Measurements from ENCODE around the gene SYK.

The SYK gene

DNA sequence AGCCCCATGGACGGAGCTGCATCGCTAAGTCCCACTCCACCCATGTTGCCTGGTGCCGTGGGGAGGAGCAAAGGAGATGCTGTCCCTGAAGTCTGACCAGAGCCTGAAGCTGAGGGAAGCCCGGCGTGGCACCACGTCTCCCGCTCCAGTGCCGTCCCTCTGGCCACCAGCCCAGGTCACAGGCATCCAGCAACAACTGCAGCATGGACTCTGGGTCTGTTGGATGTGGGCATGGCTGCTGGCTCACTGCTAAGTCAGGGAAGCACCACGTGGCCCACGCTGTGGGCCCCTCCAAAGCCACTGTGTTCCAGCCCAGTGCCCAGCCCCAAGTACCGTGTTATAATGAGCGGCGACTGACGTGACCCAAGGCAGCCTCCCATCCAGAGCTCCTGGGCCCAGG lies 112.6 kb downstream of the SYK start:
- Histone ChIP-seq H3K9me3 (ENCODE audit: control insufficient read depth, insufficient read depth, low read length) (no peaks in the 10 kb centered on the region), H3K9ac (ENCODE audit: low read depth, low read length) (no peak overlapping the region), H3K36me3 (ENCODE audit: insufficient read depth, low read length) (no peaks in the 10 kb centered on the region), H3K4me1 (ENCODE audit: insufficient read depth, low read length) (no peaks in the 10 kb centered on the region)

DNA sequence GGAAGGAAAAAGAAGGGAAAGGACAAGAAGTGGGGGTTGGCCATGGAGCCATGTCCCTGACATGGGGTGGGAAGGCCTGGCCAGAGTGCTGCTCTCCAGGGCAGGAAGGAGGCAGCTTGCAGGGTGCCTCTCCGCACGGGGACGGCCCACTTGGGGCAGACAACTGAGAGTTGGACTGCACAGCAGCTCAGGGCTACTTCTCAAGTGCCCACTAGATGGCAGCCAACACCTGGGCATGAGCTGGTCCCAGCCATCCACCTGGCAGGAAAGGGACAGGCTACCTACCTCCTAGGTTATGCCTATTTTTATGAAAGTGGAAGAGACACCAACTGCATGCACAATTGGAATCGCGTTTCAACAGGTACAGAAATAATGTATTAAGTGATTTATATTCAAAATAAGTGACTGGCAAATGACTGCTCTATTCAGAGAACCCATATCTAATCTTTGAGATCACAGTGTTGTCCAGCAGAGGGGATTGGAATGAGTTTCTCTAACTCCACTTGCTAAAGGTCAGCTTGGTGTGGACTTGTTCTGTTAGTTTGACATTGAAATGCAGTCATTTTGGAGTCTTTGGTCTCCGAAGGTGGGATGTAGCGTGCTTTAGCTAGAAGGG lies 113.4 kb downstream of the SYK start:
- Histone ChIP-seq H3K9ac (ENCODE audit: low read depth, low read length) (no peak overlapping the region), H3K4me1 (ENCODE audit: insufficient read depth, low read length) (no peaks in the 10 kb centered on the region), H3K36me3 (ENCODE audit: insufficient read depth, low read length) (no peaks in the 10 kb centered on the region), H3K9me3 (ENCODE audit: control insufficient read depth, insufficient read depth, low read length) (no peaks in the 10 kb centered on the region)

DNA sequence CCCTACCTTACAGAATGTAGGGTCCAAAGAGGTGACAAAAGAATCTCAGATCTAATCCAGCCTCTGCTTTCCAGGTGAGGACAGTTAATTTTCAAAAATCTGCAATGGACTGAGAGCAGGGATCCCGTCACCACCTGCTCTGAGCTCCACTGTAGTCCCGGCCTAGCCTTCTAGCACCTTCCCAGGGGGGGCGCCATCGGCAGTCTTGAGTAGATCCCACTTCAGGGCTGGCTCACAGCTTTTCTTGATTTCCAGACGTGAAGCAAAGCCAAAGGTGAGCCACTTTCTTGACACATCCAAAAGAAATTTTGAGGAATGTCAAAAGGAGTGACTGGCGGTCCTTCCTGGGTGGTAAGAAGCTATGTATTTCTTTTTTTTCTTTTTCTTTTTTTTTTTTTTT lies 114.1 kb downstream of the SYK start:
- H3K9ac ChIP-seq (ENCODE audit: low read depth, low read length), result no peak overlapping the region
- no peaks in the 10 kb centered on the region for H3K4me1 ChIP-seq (ENCODE audit: insufficient read depth, low read length)
- no peaks in the 10 kb centered on the region for H3K9me3 ChIP-seq (ENCODE audit: control insufficient read depth, insufficient read depth, low read length)
- no peaks in the 10 kb centered on the region for H3K36me3 ChIP-seq (ENCODE audit: insufficient read depth, low read length)

DNA sequence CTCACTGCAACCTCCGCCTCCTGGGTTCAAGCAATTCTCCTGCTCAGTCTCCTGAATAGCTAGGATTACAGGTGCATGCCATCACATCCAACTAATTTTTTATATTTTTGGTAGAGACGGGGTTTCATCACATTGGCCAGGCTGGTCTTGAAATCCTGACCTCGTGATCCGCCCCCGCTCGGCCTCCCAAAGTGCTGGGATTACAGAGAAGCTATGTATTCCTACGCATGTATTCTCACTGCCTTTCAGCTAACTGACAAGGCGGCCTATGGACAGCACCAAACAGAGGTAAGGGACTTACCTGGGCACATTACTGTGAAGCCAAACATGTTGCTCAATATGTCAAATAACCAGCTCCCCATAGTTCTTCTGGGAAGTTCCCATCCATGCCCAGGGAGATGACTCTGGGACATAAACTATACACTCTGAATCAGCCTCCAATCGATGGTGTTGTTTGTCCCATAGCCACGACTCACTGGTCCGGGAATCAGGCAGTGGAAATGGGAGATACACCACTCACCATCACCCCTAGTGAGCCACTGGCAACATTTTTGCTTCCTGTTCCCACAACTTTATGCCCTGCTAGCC lies 114.6 kb downstream of the SYK start:
- Histone ChIP-seq H3K36me3 (ENCODE audit: insufficient read depth, low read length) (no peaks in the 10 kb centered on the region), H3K9ac (ENCODE audit: low read depth, low read length) (no peak overlapping the region), H3K4me1 (ENCODE audit: insufficient read depth, low read length) (no peaks in the 10 kb centered on the region), H3K9me3 (ENCODE audit: control insufficient read depth, insufficient read depth, low read length) (no peaks in the 10 kb centered on the region)

DNA sequence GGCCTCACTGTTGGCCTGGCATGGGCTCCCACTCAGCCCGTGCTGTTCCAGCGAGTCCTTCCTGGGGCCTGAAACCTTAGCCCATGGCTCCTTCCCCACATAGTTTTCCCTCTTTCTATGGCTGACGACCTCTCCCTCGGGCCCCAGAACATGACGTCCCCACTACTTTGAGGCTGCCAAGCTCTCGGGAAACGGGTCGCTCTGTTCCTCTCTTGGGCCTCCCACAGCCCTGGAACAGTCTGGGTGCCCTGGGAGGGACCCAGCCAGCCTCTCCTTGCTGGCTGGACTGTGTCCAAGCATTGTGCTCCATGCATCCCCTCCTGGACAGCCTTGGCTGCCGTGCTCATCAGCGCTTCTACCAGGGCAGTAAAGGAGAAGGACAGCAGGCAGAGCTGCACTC lies 118.3 kb downstream of the SYK start:
- no peak overlapping the region for H3K9ac ChIP-seq (ENCODE audit: low read depth, low read length)
- H3K9me3 ChIP-seq (ENCODE audit: control insufficient read depth, insufficient read depth, low read length), result no peaks in the 10 kb centered on the region
- no peaks in the 10 kb centered on the region for H3K36me3 ChIP-seq (ENCODE audit: insufficient read depth, low read length)
- H3K4me1 ChIP-seq (ENCODE audit: insufficient read depth, low read length), result no peaks in the 10 kb centered on the region

DNA sequence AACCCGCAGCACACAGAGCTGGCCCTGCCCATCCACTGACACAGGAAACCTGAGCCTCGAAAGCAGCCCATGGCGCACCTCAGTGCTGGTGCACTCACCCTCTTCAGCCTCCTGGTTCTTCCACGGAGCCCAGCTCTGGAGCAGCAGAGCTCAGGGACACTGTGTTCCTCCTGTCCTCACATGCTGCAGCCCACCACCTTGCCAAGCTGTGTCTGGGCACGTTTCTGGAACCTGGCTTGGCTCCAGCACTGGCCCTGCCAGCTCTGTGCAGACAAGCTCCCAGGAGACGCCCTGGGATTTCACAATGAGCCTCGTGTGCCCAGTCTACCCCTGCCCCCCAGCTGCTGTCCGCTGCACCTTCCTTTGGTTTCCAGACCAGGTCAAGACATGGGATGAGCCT lies 119.5 kb downstream of the SYK start:
- Histone ChIP-seq H3K9ac (ENCODE audit: low read depth, low read length) (no peak overlapping the region), H3K9me3 (ENCODE audit: control insufficient read depth, insufficient read depth, low read length) (no peaks in the 10 kb centered on the region), H3K4me1 (ENCODE audit: insufficient read depth, low read length) (no peaks in the 10 kb centered on the region), H3K36me3 (ENCODE audit: insufficient read depth, low read length) (no peaks in the 10 kb centered on the region)

DNA sequence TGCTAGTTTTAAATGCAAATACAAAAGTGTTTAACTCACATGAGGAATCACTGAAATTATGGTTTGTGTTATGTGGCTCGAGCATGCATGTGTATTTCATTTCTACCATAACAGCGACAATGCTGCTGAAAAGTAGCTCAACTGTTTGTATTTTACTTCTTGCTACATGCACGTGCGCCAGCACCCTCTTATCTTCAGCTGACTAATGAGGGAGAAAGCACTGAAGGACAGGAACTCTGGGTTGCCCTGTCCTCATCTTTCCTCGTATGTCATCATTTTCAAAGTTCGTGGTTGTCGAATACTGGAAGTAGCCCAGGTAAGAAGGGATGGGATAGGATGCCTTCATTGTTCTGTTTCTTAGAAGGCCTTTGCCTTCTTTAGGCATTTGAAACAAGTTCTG lies 120.3 kb downstream of the SYK start:
- Histone ChIP-seq H3K4me1 (ENCODE audit: insufficient read depth, low read length) (no peaks in the 10 kb centered on the region), H3K9me3 (ENCODE audit: control insufficient read depth, insufficient read depth, low read length) (no peaks in the 10 kb centered on the region), H3K36me3 (ENCODE audit: insufficient read depth, low read length) (no peaks in the 10 kb centered on the region), H3K9ac (ENCODE audit: low read depth, low read length) (no peak overlapping the region)

DNA sequence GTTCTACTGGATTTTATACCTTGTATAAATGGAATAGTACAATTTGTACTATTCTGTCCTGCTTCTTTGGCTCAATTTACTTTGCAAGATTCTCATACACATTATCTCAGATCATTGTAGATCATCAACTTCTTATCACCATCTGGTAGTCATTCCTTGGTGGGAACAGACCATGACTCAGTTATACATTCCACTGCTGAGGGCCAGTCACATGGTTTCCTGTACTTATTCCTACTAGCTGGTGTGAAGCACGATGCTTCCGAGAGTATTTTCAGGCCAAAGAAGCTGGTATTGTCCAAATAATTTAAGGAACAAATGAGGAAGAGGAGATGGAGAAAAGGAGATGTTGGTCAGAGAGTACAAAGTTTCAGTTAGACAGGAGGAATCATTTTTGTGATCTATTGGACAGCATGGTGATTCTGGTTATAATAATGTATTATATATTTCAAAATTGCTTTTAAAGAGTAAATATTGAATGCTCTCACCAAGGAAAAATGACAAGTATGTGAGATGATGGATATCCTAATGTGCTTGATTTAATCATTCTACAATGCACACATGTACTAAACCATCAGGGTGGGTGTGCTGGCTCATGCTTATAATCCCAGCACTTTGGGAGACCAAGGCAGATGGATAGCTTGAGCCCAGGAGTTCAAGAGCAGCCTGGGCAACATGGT lies 124.1 kb downstream of the SYK start:
- H3K4me1 ChIP-seq (ENCODE audit: insufficient read depth, low read length), result no peaks in the 10 kb centered on the region

DNA sequence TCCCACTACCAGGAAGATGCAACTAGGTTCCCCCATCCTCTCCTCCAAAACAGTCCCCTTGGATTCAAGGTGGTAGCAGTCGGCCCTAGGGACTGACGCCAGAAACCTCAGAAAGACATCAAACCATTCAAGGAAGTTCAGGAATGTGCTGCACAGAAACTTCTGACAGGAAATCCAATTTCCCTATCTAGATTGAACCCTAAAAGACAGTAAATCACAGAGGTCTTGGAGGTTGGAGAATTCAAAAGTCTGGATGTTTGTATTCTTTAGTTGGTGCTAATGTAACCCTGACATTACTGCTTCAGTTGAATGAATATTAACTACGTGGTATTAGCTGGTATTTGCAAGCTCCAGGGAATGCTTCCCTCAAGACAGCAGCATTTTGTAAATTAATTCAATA lies 125.3 kb downstream of the SYK start:
- no peaks in the 10 kb centered on the region for H3K9me3 ChIP-seq (ENCODE audit: control insufficient read depth, insufficient read depth, low read length)
- H3K36me3 ChIP-seq (ENCODE audit: insufficient read depth, low read length), result no peaks in the 10 kb centered on the region
- no peak overlapping the region for H3K9ac ChIP-seq (ENCODE audit: low read depth, low read length)
- H3K4me1 ChIP-seq (ENCODE audit: insufficient read depth, low read length), result no peaks in the 10 kb centered on the region

More for the DNA sequence above, 124.1 kb downstream of the SYK start:
- Histone ChIP-seq H3K9me3 (ENCODE audit: control insufficient read depth, insufficient read depth, low read length) (no peaks in the 10 kb centered on the region), H3K9ac (ENCODE audit: low read depth, low read length) (no peak overlapping the region), H3K36me3 (ENCODE audit: insufficient read depth, low read length) (no peaks in the 10 kb centered on the region)

DNA sequence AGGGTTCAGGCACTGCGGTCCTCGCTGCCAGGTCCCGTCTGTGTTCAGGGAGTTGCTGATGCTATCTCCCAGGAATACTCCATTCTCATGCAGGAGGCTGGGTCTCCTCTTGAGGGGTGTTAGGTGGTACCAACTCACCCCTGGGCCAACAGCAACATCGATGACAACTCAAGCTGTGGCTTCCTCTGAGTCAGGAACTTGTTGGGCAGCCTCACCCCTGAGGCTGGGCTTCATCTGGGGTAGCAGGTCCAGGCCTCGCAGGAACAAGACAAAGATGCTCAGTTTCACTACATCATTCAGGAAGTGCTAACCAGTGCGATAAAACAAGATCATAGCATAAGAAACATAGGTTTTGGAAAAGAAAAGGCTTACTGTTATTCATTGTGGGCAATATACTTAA lies 125.9 kb downstream of the SYK start:
- no peaks in the 10 kb centered on the region for H3K36me3 ChIP-seq (ENCODE audit: insufficient read depth, low read length)
- no peaks in the 10 kb centered on the region for H3K4me1 ChIP-seq (ENCODE audit: insufficient read depth, low read length)
- no peak overlapping the region for H3K9ac ChIP-seq (ENCODE audit: low read depth, low read length)
- no peaks in the 10 kb centered on the region for H3K9me3 ChIP-seq (ENCODE audit: control insufficient read depth, insufficient read depth, low read length)

DNA sequence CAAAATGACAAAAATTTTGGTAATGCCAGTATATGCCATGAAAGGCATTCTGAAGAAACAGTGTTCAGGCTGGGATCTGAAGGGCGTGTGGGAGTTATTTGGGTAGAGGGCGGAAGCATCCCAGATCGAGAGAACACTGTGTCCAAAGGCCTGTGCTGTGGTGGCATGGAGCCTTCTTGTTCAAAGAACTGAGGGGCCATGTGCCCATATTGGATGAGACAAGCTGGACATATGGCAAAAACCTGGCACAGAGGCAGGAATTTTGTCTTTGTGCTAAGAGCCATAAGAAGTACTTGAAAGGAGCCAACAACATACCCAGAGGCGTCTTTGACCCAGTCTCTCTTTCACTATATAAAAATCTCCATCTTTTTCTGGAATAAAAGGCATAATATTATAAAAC lies 128.0 kb downstream of the SYK start:
- no peaks in the 10 kb centered on the region for H3K4me1 ChIP-seq (ENCODE audit: insufficient read depth, low read length)

DNA sequence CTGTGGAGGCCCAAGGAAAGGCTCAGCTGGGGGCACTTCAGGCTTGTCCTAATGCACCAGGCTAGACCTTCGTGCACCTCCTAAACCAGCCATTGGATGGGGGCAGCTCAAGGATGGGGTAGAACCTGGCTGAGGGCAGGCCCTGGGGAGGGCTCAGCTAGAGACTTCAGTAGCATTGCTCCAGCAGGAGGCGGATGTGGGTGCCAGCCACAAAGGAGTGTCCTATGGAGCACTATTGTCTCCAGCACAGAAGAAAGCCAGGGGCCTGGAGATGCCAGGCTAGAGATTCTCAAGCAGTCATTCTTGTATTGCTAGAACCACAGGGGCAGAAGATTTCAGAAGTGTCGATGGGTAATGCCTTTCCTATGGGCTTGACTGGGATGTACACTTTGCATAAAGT lies 131.8 kb downstream of the SYK start:
- H3K36me3 ChIP-seq (ENCODE audit: insufficient read depth, low read length), result no peaks in the 10 kb centered on the region
- H3K4me1 ChIP-seq (ENCODE audit: insufficient read depth, low read length), result no peaks in the 10 kb centered on the region
- no peak overlapping the region for H3K9ac ChIP-seq (ENCODE audit: low read depth, low read length)
- no peaks in the 10 kb centered on the region for H3K9me3 ChIP-seq (ENCODE audit: control insufficient read depth, insufficient read depth, low read length)

More for the DNA sequence above, 128.0 kb downstream of the SYK start:
- no peaks in the 10 kb centered on the region for H3K9me3 ChIP-seq (ENCODE audit: control insufficient read depth, insufficient read depth, low read length)
- H3K36me3 ChIP-seq (ENCODE audit: insufficient read depth, low read length), result no peaks in the 10 kb centered on the region
- H3K9ac ChIP-seq (ENCODE audit: low read depth, low read length), result no peak overlapping the region

DNA sequence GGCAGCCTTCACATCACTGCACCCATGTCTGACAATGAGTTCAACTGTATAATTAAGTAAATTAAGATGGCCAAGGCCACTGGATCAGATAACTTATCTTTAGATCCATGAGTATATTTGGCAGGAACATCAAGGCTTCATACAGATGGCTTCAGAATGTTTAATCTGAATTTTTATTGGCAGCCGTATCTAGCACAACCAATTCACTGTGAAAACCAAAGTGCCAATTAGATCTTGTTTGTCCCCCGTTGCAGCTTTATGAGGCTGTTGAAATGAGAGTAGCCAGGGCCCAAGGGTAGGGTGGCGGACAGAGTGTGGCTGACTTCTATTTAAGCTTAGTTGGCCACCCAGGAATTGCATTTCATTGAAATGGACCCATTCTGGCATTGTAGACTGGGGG lies 137.7 kb downstream of the SYK start:
- H3K9ac ChIP-seq (ENCODE audit: low read depth, low read length), result no peak overlapping the region
- no peaks in the 10 kb centered on the region for H3K4me1 ChIP-seq (ENCODE audit: insufficient read depth, low read length)
- no peaks in the 10 kb centered on the region for H3K36me3 ChIP-seq (ENCODE audit: insufficient read depth, low read length)
- no peaks in the 10 kb centered on the region for H3K9me3 ChIP-seq (ENCODE audit: control insufficient read depth, insufficient read depth, low read length)

DNA sequence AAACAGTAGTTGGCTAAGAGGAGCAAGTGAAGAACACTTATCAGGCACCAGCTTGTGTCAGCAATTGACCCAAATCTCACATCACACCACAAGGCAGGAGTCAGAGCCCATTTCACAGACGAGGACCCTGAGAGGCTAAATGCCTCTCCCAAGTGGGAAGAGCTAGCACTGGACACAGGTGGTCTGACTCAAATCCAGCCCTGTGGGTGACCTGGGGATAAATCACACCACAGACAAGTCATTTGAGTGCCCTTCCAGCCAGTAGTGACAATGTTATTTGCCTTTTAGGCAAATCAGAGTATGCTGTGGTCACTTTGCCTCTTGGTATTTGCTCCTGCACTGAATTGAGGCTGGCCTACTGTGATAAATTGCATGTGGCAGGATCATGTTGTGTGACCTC lies 138.7 kb downstream of the SYK start:
- H3K4me1 ChIP-seq (ENCODE audit: insufficient read depth, low read length), result no peaks in the 10 kb centered on the region
- H3K9me3 ChIP-seq (ENCODE audit: control insufficient read depth, insufficient read depth, low read length), result no peaks in the 10 kb centered on the region
- no peak overlapping the region for H3K9ac ChIP-seq (ENCODE audit: low read depth, low read length)
- no peaks in the 10 kb centered on the region for H3K36me3 ChIP-seq (ENCODE audit: insufficient read depth, low read length)

DNA sequence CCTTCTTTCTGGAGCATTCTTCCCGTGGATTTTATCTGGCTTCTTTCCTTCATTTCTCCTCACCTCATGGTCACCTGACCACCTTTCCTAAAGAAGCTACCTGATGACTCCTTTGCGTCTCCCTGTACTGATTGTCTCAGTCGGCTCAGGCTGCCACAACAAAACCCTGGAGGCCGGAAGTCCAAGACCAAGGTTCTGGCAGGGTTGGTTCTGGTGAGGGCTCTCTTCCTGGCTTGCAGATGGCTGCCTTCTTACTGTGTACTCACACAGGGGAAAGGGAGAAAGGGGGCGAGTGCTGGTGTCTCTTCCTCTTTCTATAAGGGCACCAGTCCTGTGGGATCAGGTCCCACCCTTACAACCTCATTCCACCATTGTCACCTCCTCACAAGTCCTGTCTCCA lies 140.0 kb downstream of the SYK start:
- no peak overlapping the region for H3K9ac ChIP-seq (ENCODE audit: low read depth, low read length)

More for the DNA sequence above, 140.0 kb downstream of the SYK start:
- H3K4me1 ChIP-seq (ENCODE audit: insufficient read depth, low read length), result no peaks in the 10 kb centered on the region
- no peaks in the 10 kb centered on the region for H3K9me3 ChIP-seq (ENCODE audit: control insufficient read depth, insufficient read depth, low read length)
- H3K36me3 ChIP-seq (ENCODE audit: insufficient read depth, low read length), result no peaks in the 10 kb centered on the region

Measured in ES-I3 (cell line).